ENCODE measurements around the gene MYO3A.

- TF ChIP-seq, protein P1, sequence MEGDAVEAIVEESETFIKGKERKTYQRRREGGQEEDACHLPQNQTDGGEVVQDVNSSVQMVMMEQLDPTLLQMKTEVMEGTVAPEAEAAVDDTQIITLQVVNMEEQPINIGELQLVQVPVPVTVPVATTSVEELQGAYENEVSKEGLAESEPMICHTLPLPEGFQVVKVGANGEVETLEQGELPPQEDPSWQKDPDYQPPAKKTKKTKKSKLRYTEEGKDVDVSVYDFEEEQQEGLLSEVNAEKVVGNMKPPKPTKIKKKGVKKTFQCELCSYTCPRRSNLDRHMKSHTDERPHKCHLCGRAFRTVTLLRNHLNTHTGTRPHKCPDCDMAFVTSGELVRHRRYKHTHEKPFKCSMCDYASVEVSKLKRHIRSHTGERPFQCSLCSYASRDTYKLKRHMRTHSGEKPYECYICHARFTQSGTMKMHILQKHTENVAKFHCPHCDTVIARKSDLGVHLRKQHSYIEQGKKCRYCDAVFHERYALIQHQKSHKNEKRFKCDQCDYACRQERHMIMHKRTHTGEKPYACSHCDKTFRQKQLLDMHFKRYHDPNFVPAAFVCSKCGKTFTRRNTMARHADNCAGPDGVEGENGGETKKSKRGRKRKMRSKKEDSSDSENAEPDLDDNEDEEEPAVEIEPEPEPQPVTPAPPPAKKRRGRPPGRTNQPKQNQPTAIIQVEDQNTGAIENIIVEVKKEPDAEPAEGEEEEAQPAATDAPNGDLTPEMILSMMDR (conservative IDR thresholded peaks at IDR 0.05; ENCODE audit: low read depth, low read length) = no peak
- TF ChIP-seq FOS (IDR thresholded peaks at IDR 0.05; ENCODE audit: low read depth, low read length) (no peak), POLR2A (IDR thresholded peaks at IDR 0.05; ENCODE audit: low read depth, low read length) (no peak), BHLHE40 (IDR thresholded peaks at IDR 0.05; ENCODE audit: low read depth, low read length) (no peak)
These were observed 54.6 kb downstream of the MYO3A start for GRCh38 chr10:25988583-25988982.
